ENCODE measurements around the gene ARL6IP1.
"Not testable (repeated sequence)": the region's sequence is repeated elsewhere in the genome, so short reads cannot be mapped to it uniquely, and the experiment has no call there.

The ARL6IP1 gene

DNA sequence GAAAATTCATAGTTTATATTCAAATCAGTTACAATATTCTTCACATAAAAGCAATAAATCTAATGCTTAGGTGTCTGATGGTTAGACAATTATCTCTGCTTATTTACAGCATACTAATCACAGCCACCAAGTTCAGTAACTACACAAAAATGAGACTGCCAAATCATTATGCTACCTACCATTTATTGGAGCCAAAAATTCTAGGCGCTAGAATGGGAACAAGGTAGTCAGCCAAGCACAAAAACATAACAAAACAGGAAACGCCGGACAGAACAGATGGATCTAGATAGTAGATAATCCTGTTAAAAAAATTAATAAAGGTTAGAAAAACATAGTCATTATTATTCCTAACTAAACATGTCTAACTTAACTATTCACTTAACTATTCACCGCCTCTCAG is 3.6 kb downstream of the ARL6IP1 start:
- no peak for DNase-seq

GRCh38 chr16:18796377-18796776 is 5.0 kb downstream of the ARL6IP1 start:
- DNase-seq = no peak

- no peak for DNase-seq
Measured at GRCh38 chr16:18792836-18793433, 8.4 kb downstream of the ARL6IP1 start.

- peak; percentile 98 for DNase-seq
Measured at GRCh38 chr16:18789850-18790706, 11.3 kb downstream of the ARL6IP1 start, which contains the start of gene RPS15A. Gene RPS15A, minus strand, starts transcription at chr16:18790334. Its CDS starts 1,221 bp downstream, at chr16:18789113.

DNA sequence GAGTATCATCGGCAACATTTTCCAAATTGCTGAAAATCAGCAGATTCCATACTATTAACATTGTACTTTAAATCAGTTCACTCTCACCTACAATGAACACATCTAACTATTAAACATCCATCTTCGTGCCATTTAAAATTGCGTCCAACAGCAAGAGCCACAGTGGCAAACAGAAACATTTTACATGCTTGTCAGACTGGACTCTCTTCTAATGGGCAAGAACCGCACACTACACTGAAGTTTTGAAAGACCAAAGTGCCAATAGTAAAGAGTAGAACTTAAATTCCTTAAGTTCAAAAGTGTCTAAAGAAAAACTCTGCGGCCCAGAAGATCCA is 11.9 kb downstream of the ARL6IP1 start:
- no peak for DNase-seq

DNA sequence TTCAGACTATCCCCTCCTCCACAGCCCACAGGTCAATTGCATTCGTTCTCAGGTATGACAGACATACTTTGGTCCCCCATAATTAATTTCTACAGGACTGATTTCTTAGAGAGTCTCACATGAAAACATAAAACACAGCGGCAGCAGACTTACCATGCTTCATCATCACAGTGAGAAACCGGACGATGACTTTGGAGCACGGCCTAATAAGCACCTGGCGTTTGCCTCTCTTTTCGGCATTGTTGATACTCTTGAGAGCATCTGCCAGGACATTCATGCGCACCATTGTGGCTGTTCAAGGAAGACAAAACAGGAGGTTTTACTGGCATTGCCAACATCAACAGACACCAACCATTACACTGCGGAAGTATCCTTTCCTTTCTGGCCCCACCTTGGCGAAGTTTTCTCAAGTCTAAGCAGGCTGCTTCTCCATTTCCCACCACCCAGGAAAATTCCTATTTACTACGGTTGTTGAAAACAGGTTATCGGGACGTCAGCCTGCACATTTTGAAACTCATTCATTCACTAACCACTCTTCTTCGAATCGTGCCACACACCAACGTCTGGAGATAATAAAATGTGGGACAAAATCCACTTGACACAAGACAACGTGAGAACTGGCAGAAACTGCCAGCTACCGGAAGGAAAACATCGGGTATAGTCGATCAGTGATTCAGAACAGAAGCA is 12.4 kb downstream of the ARL6IP1 start:
- DNase-seq = no peak

GRCh38 chr16:18784917-18785623 is 16.3 kb downstream of the ARL6IP1 start:
- no peak for DNase-seq

DNA sequence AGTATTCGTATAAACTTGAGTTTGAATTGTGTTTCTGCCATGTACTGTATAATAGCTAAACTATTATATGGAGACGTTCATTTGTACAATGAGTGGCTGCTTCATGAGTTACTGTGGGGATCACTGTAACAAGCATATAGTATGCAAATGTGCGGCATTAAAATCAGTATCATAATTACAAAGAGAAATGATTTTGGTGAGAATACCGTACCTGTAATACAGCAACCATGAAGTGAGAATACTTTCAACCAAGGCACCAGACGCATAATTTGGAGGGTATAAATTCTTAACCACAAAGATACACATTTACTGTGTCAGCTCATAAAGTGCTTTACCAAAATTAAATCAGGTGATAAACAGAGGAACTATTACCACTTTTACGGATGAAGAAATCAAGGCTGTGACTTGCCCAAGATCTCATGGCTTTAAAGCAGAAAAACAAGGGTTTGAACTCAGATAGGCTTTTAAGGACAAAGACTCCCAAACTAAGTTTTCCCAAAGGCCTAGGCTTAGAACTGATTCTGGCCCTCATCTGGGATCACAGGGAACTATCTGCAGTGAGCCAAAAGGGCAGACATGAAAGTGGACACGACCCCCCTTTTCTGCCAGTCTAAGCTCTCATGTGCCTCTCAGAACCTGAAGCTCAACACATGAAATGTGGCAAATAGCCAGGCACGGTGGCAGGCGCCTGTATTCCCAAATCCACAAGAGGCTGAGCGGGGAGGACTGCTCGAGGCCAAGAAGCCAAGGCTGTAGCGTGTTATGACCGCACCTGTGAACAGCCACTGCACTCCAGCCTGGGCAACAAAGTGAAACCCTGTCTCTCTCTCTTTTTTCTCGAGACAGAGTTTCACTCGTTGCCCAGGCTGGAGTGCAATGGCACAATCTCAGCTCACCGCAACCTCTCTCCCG is 17.7 kb downstream of the ARL6IP1 start:
- DNase-seq = peak; percentile 6

DNA sequence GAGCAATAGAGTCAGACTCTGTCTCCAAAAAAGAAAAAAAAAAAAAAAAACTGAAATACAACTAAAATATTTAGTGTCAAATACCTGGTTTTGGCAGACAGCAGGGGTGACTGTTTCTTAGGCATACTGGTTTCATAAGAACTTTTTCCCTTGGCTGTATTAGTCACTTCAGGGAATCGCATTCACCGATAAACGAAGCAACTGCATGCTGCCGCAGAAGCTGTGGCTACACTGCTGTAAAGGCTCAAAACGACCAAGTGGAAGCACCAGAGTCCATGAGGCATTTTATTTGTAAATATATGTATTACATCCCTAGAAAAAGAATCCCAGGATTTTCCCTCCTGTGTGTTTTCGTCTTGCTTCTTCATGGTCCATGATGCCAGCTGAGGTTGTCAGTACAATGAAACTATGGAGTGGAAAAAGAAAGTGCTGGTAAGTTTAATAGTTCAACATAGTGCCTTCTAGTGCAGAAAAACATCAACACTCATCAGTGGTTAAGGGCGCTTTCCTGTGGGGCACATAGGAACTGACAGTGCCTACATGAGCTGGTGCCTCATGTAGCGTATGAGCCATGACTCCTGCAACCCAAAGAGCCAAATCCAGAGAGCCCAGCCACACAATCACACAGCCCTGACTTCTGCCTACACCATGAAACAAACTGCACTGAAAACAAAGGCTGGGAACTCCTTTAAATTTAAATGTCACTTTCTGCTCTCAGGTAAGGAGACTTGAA is 18.5 kb downstream of the ARL6IP1 start:
- DNase-seq = peak; percentile 4

- not testable (repeated sequence) for DNase-seq
Measured at GRCh38 chr16:18781232-18781631, 20.1 kb downstream of the ARL6IP1 start.

GRCh38 chr16:18780460-18781026 is 20.8 kb downstream of the ARL6IP1 start:
- DNase-seq = peak; percentile 1

DNA sequence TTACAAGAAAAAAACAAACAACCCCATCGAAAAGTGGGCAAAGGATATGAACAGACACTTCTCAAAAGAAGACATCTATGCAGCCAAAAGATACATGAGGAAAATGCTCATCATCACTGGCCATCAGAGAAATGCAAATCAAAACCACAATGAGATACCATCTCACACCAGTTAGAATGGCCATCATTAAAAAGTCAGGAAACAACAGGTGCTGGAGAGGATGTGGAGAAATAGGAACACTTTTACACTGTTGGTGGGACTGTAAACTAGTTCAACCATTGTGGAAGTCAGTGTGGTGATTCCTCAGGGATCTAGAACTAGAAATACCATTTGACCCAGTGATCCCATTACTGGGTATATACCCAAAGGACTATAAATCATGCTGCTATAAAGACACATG is 23.7 kb downstream of the ARL6IP1 start:
- DNase-seq = not testable (repeated sequence)

DNA sequence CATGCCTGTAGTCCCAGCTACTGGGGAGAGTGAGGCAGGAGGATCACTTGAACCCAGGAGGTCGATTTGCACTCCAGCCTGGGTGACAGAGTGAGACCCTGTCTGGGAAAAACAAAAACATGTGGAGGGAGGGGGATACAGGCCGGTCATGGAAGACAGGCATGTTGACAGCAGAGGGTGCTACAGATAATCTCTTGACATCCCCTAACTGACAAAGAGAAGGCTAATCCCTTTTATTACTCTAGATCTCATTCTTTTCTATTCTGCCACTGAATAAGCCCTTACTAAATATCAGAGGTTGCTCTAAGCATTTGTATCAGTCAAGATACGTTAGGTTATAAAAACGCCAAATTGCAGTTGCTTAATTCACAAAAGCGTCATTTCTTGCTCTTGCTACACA is 25.0 kb downstream of the ARL6IP1 start:
- DNase-seq = peak; percentile 1

DNA sequence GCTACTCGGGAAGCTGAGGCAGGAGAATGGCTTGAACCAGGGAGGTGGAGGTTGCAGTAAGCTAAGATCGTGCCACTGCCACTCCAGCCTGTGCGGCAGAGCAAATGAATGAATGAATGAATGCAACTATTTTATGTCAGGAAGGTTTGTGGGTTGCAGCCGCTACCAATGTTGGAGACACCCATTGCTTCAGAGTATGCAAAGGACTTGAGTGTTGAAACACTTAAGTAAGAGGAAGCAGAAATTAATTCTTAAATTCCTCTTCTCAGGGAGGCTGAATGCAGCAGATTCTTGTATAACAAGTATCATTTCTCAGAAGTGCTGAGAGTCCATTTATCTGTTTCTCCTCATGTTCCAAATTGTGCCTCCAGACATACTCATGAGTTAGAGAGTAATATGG is 26.7 kb downstream of the ARL6IP1 start:
- DNase-seq = peak; percentile 1

DNA sequence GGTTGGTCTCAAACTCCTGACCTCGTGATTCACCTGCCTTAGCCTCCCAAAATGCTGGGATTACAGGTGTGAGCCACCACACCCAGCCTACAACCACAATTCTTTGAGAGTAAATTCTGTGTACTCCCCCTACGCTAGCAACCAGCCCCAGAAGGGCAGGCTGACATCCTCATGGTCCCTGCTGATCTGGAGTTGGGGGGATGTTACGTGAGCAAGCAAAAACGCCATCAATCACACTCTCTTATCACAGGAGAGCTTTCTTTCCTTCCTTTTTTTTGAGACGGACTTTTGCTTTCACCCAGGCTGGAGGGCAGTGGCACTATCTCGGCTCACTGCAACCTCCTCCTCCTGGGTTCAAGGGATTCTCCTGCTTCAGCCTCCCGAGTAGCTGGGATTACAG is 29.2 kb downstream of the ARL6IP1 start:
- DNase-seq = not testable (repeated sequence)

DNA sequence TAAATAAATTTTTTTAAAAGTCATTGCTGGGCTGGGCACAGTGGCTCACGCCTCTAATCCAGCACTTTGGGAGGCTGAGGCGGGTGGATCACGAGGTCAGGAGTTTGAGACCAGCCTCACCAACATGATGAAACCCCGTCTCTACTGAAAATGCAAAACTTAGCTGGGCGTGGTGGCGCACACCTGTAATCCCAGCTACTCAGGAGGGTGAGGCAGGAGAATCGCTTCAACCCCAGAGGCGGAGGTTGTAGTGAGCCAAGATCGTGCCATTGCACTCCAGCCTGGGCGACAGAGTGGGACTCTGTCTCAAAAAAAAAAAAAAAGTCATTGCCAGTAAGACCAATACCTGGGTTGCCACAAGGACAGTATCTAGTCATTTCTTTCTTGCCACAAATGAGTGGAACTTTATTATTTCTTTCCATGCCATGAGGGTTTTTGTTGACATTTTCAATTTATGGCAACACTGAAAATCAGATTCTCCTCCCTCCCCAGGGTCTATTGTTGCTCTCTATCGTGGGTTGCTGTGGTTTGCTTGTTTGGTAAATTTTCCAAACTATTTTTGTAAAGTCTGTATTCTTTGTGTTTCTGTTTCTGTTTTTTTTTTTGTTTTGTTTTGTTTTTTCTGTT is 30.9 kb downstream of the ARL6IP1 start:
- not testable (repeated sequence) for DNase-seq

- peak; percentile 7 for DNase-seq
Measured at GRCh38 chr16:18767217-18767616, 34.1 kb downstream of the ARL6IP1 start.

DNA sequence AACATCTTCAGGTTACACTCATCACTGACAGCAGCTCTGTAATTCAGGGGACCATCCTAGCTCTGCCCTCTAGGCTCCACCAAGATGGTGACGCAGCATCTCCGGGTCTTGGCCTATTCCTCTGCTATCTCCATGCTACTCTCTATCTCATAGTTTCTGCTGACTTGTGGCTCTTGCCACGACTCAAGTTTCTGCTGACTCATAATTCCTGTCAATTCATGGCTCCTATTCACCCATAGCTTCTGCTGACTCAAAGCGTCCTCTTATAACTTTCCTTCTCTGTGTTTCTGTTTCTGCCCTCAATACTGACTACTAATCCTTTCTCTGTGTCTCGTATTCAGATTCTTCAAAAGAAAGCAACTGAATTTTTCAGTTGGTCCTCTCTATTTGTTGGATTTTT is 38.6 kb downstream of the ARL6IP1 start:
- not testable (repeated sequence) for DNase-seq

- DNase-seq = peak; percentile 19
Measured at GRCh38 chr16:18759598-18760520, 41.5 kb downstream of the ARL6IP1 start.

Measured in hematopoietic multipotent progenitor cell treated with erythropoietin and hydrocortisone succinate and interleukin-3 and kit ligand, for 8 days (in vitro differentiated cells).